GM11168 (cell line): Measurements from ENCODE around the gene WDR72.
"Not testable (repeated sequence)": the region's sequence is repeated elsewhere in the genome, so short reads cannot be mapped to it uniquely, and the experiment has no call there.

Experiments used
- in situ Hi-C: fragments of 300-500 bp; cut with MboI; formaldehyde crosslinking; loops from one replicate; pipeline ENCODE4 v1.12.0; 2022; ENCODE audit warnings: low sequenced_read_pairs; ENCODE audit not compliant: unreplicated experiment

WDR72 gene

DNA sequence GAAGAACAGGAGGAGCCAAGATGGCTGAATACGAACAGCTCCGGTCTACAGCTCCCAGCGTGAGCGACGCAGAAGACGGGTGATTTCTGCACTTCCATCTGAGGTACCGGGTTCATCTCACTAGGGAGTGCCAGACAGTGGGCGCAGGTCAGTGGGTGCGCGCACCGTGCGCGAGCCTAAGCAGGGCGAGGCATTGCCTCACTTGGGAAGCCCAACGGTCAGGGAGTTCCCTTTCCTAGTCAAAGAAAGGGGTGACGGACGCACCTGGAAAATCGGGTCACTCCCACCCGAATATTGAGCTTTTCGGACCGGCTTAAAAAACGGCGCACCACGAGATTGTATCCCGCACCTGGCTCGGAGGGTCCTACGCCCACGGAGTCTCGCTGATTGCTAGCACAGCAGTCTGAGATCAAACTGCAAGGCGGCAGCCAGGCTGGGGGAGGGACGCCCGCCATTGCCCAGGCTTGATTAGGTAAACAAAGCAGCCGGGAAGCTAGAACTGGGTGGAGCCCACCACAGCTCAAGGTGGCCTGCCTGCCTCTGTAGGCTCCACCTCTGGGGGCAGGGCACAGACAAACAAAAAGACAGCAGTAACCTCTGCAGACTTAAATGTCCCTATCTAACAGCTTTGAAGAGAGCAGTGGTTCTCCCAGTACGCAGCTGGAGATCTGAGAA, 218.7 kb downstream of the WDR72 start:
- in situ Hi-C loops = not testable (repeated sequence)

DNA sequence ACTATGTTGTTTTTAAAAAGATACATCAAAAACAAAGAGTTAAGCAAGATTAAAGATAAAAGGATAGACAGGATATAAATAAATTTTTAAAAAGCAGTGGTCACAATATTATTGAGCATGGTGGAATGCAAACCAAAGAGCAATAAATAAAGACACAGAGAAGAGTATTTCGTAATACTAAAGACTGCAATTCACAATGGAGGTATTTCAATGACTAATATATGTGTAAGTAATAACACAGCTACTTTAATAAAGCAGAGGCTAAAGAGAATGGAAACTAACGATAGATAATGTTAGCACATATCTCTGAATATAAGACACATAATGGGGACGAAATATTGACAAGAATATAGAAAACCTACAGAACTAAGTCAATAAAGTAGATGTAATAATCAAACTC, 219.6 kb downstream of the WDR72 start:
- in situ Hi-C loops = no loop called here

DNA sequence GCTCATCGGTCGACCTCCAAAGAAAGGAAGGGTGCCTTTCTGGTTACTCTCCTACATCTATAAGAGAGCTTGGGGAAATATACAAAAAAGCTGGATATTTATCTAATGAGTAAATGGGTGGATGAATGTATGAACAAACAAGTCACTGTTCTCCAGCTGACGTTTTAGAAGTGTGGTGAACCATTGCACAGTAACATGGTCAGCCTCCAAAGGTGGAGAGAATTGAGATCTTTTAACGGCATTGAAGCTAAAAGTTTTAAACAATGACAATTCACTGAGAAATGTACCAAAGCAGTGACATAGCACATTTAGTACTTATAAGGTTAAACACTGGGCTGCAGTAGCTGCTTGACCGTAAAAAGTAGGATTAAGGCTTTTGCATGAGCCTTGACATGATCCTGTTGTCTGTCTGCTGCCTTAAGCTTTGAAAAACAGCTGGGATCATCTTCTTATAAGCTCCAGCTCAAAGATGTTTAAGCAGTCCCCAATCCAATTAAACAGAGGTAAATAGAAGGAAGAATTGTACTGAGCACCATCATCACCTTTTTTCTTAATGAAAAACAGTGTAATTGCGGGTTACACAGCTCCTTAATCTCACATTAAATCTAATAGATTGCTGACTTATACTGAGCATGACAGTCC, 222.9 kb downstream of the WDR72 start:
- in situ Hi-C loops = no loop called here

DNA sequence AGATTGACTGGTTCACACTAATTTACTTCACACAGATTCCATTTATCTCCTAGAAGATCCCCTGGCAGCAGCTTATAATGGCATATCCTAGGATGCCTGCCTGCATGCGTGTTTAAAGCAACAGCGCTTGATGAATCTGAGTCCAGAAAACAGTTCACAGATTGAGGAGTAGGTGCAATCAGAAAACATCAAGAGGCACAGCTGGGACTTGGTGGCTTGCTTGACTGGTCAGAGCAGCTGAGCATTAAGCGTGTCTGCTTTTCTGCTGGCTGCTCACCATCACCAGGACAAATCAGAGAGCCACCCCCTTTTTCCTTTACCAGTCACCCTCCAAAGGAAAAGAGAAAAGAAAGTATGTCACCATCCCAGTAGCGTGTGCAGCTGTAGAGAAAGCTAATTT, 223.6 kb downstream of the WDR72 start:
- in situ Hi-C loops = no loop called here

DNA sequence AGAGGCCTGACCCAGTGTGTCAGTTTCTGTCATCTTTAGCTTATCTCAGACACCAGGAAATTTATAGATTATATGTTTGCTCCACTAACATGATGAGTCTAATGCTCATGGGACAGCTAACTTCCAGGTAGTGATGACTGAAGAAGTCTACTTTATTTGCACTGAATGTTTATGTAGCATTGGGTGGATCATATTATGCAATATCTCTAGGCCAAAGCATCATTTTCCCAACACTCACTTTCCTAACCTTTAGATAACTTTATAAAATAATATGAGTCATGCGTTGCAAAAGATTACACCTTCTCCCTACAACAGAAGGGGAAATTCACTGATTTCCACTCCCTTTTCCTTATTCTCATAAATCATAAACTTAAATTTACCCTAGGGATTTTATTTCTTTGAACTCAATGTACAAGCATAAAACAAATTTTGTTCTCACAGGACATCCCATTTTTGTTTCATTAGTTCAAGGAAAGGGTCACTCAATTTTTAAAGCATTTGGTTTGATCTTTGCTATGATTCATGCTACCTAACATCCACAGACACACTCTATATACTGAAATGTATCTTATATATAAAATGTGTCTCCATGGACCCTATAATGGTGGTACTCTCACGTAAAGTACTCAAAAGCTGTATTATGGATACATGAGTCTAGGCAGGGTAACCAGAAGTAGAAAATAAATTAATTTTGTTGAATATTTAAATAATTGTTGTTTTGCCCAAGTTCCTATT, 225.2 kb downstream of the WDR72 start:
- in situ Hi-C loops = no loop called here

DNA sequence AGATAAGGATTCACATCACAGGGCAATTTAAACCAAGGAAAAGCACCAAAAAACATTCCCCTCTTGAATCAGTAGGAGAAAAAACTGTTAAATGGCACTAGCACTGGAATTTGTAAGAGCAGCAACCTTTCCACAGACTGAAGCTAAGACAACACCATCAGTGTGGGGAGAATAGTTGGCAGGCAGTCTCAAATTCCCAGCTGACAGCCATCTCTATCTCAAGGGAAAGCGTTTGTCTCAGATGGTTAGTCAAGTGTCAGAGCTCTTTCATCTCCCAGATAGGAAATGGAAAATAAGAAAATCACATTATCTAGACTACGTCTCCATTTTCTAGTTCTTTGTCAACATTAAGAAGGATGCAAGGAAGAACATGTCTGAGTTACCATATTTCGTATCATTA, 228.7 kb downstream of the WDR72 start:
- in situ Hi-C loops = no loop called here

DNA sequence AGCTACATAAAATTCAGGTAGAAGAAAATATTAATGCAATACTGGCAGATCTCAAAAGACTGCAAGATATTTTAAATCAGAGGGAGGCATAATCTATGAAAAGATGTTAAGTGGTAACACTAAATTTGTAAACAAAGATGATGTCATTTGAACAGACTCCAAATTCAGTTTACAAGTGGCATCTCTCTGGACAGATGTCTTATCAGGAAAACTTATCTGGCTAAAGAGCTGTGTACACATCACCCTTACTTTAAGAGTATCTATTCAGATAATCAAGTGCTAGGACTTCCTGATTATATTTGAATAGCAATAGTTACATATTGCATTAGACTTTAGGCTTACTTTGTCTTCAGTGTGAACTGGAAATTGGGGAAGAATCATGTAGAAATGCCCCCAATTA, 231.5 kb downstream of the WDR72 start:
- in situ Hi-C loops = no loop called here

DNA sequence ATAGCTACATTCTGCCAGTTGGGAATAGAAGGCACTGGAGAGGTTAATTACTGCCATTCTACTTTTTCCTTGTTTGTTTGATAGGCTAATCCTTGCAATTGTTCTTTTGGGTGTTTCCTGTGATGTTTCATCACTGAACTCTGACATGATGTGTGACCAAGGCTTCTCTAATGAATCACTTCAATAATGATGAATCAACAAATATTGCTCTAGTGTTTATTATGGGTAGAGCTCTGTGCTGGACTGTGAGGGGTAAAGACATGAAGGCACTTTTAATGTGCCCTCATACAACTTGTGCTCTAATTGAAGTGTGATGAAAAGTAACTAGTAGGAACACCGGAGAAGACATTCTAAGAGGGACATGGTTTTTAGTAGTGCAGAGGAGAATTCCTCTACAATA, 233.6 kb downstream of the WDR72 start:
- in situ Hi-C loops = no loop called here

DNA sequence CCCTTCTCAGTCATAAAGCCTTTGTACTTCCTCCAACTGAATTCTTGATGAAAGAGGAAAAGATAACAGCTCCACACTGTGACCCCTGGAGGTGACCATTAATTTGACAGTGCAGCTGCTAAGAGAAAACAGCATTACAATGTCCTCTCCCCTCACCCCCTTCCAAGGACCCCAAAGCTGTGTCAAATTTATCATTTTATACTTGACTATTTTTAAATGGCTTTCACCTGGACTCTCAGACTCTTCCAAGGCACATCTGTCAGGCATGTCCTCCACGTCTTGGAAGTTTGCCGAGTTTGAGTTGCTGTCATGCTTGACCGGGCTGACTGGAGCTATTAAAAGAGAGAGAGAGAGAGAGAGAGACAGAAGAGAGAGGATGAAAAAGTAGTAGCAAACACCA, 236.5 kb downstream of the WDR72 start:
- in situ Hi-C loops = no loop called here

DNA sequence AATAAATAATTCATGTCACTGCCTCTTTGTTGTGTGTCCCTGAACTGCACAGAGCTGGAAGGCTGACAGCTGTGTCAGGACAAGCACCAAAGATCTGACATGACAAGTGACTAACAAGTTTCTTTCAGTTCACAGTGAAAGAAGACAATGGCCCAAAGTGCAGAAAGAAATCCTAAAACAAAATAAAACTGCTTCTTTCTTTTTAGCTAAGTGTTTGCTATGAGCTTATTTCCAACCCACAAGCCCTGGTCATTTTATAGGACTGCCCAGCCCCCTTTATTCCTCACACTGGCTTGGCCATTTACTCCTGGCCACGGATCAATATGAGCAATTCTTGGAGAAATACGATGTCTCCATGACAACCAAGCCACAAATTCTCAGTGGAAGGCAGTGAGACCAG, 238.5 kb downstream of the WDR72 start:
- in situ Hi-C loops = no loop called here

DNA sequence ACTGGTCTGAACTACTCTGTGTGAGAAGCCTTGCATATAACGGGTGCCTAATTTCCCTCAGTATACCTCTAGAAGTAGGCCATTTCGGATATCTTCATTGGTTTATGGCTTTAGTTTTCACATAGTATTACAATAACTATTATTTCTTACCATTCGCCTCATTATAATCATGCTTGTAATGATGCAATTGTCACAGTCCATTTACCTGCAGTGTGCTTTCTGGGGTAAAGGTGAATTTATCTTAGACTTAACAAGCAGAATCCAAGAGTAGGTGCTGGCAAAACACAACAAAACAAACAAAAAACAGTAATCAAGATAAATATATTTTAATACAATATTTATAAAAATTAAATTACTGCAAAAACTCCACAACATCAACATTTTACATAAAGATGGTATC, 246.0 kb downstream of the WDR72 start:
- in situ Hi-C loops = no loop called here

DNA sequence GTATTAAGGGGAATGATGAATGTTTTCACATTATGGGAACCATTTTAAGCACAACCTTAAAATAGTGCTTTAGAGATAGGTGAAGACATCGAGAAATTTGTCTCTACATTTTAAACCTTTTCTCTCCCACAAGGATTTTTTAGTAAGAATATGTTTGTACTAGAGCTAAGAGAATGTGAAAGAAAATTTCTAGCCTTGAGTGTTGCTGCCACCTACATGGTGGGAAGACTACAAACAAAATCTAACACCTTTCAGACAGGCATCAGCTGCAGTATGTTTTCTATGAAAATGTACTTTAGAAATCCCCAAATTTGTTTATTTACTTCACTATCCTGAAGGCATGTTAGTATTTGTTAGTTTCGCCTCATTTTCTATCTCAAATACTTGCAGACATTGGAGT, 247.4 kb downstream of the WDR72 start:
- in situ Hi-C loops = no loop called here

DNA sequence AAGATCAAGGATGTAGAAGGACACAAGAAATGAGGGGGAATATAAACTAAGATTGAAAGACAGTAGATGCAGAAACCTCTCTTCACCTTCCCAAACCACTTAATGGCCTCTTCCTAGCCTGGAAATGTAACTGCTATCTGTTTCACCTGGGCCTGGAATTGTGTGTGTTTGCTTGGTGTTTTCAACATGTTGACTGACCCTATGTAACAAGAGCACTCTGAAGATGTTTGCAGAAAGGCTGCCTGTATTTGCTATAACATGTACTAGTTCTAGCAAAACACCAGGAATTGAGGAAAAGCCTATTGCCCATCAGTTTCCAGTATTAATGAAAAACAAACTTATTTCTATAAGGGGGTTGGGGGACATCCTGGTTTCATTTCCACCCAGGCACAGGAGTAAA, 248.3 kb downstream of the WDR72 start:
- in situ Hi-C loops = no loop called here

DNA sequence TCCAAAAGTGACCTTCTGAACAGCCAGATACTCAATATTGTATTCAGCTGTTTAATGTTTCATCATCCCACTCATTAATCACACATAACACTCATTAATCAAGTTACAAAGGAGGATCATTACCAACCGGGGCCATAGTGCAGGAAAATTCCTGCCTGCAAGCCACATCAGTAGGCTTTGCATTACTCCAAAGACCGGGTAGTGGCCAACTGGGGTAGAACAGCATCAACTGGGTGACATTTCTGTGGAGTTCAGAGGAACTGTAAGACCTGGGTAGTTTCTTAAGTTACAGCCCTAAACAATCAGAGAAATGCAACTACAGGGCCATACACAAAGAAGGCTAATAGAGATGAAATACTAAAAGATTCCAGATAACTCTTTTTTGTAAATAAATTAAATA, 253.1 kb downstream of the WDR72 start:
- in situ Hi-C loops = no loop called here

DNA sequence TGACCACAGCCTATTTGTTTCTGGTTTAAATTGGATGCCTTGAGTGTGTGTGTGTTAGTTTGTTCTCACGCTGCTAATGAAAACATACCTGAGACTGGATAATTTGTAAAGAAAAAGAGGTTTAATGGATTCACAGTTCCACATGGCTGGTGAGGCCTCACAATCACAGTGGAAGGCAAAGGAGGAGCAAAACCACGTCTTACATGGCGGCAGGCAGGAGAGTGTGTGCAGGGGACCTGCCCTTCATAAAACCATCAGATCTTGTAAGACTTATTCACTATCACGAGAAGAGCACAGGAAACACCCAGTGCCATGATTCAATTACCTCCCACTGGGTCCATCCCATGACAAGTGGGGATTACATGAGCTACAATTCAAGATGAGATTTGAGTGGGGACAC, 260.5 kb downstream of the WDR72 start:
- in situ Hi-C loops = no loop called here

DNA sequence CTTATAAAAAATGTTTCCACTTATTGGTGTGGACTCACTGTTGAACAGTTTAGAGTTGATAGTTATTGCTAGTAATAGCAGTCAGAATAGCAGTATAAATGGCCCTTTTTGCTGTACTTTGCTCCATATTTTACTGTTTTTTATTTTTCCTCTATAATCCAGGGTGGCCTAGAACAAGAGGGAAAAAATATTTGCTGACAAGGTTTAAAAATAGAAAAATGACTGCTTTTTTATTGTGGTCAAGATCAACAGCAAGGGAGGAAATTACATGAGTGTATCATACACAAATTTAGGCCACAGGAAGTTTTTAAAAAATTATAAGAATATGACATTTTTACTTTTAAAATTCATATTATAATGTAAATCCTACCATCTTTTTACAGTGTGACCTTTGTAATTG, 269.1 kb downstream of the WDR72 start:
- in situ Hi-C loops = no loop called here

DNA sequence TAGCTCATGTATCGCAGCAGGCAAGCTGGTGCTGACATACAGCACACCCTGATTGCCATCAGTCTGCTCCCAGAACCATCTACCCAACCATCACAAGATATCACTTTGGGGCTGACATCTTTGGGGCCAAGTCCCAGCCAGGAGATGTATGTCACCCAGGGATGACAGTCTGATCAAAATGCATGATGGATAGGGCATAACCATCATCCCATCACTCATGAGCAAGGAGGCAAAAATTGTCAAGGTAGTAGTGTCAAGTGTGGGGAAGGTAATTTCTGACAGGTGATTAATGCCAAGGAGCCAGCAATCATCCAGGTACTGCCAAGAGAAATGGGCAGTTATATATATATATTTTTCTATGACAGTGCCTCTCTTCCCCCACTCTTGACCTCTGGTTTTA, 277.4 kb downstream of the WDR72 start:
- in situ Hi-C loops = no loop called here

DNA sequence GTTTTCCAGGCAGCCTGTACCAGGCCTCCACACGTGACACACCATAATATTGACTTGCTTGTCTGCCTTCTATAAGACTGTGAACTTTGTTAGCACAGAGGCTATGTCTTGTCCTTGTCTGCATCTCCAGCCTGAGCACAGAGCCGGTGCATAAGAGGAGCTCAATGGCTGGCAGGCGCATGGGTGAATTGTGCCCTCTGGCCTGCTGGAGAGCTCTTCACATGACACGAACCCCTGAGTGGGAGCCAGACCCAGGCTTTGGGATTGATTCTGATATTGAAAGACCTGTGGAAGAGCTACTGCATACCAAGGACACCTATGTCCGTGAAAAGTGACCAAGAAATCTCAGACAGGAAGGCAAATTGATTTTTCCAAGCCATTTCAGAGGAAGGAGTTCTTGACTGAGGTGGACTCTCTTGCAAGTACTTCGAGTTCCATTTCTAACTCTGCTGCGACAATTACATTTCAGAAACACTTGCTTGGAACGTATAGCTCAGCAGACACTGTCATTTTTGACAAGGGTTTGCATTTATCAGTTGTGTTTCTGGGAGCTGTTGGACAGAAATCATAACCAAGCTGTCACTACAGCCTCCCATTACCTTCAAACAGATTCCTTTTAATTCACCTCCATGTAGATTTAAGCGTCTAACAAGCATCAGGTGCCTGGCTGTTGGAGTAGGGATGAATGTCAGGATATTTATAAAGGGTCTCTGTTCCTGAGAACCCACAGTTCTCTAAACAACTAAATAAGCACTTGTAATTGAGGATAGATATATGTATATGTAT, 281.3 kb downstream of the WDR72 start:
- in situ Hi-C loops = no loop called here

DNA sequence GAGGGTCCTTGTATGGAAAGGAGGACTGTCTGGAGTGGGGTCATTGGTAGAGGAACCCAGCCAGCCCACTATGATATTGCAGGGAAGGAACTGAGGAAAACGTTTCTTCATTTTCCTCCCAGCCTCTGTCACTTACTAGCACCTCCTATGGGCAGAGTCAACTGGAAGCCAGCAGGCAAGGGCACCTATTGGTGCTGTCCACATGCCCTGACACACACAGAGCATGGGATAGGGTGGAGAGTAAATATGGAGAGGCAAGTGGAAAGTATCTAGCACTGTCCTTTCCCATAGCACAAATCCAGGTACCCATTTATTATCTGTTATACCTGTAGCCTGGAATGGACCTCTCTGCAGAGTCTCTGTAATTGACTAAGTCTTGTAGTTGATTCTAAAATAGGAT, 285.6 kb downstream of the WDR72 start:
- in situ Hi-C loops = no loop called here

DNA sequence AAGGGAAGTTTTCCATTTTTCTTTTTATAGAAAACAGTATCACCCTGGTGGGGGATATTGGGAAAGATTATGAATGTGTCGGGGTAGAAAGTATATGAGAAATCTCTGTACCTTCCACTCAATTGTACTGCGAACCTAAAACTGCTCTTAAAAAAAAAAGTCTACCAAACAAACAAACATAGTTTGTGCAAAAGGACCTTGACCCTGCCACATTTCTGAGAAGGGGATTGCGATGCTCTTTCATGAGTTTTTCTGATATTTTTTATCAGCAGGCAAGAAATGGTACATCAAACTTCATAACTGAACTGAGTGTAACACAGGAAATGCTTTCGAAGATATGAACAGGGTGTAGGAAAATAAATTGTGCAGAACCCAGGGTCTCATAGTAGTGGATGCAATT, 286.0 kb downstream of the WDR72 start:
- in situ Hi-C loops = no loop called here

DNA sequence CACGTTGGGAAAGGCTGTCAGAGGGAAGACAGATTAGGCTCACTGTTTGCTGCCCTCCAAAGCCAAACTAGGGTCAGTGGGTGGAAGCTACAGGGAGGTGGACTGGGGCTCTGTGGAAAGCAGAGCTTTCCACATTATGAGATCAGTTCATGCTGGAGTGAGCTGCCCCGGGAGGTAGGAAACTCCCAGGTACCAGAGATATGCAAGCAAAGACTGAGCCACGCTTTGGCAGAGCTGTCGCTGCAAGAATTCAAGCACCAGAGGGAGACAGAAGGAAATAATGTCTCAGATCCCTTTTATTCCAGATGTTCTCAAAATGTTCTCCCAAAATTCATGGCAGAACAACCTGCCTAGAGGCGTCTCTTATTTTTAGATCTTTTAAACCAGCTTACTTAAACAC, 286.6 kb downstream of the WDR72 start:
- in situ Hi-C loops = no loop called here
